Fibroblast of lung (primary cell): ENCODE data around the gene NXN. TPM values are rescaled to one million over a fixed set of nuclear protein-coding genes. Genes with fewer than 3 reads are reported as not detected.
"Not testable (repeated sequence)": the region's sequence is repeated elsewhere in the genome, so short reads cannot be mapped to it uniquely, and the experiment has no call there.

ENCODE experiments used
- DNase-seq, 2 donors: peaks; one replicate each; pipeline versions ENCODE4 v3.0.0 to v3.0.0-alpha.2; 2010; ENCODE audit warnings: low read depth in 2 of 2
- H2AFZ ChIP-seq: 2 replicates; pipeline ENCODE4 v1.5.1; 2012; ENCODE audit warnings: low read length, control low read depth, inconsistent platforms
- H3K27ac ChIP-seq: 2 replicates; pipeline ENCODE4 v1.5.1; 2011; ENCODE audit warnings: low read length, control low read depth; ENCODE audit not compliant: insufficient read depth
- H3K27me3 ChIP-seq: 2 replicates; pipeline ENCODE4 v1.5.1; 2011; ENCODE audit warnings: mild to moderate bottlenecking, low read length; ENCODE audit not compliant: control insufficient read depth, insufficient read depth
- H3K36me3 ChIP-seq: 2 replicates; pipeline ENCODE4 v1.5.1; 2011; ENCODE audit warnings: low read length; ENCODE audit not compliant: control insufficient read depth, insufficient read depth
- H3K4me1 ChIP-seq: 2 replicates; pipeline ENCODE4 v1.5.1; 2011; ENCODE audit warnings: low read length; ENCODE audit not compliant: control insufficient read depth, insufficient read depth; ENCODE audit errors: extremely low read depth
- H3K4me2 ChIP-seq: 2 replicates; pipeline ENCODE4 v1.5.1; 2011; ENCODE audit warnings: low read length, control low read depth; ENCODE audit not compliant: insufficient read depth; ENCODE audit errors: extremely low read depth
- H3K4me3 ChIP-seq, 4 experiments: fragments of 200-600 bp in 1 of 4; sonication (generic) in 1 of 4; replicated peaks in 1 of 4; 2 replicates each; pipeline ENCODE4 v1.5.1; 2011 to 2016; ENCODE audit warnings: low read length in 4 of 4, low read depth in 3 of 4, mild to moderate bottlenecking in 3 of 4, control low read depth in 2 of 4, inconsistent platforms in 1 of 4, mixed read lengths in 1 of 4; ENCODE audit not compliant: insufficient read depth in 1 of 4; ENCODE audit errors: control extremely low read depth in 1 of 4
- H3K79me2 ChIP-seq: 2 replicates; pipeline ENCODE4 v1.5.1; 2012; ENCODE audit warnings: mild to moderate bottlenecking, low read length, inconsistent platforms; ENCODE audit not compliant: control insufficient read depth, insufficient read depth
- H3K9ac ChIP-seq: 2 replicates; pipeline ENCODE4 v1.5.1; 2011; ENCODE audit warnings: mild to moderate bottlenecking, low read length, control low read depth; ENCODE audit not compliant: insufficient read depth
- H3K9me3 ChIP-seq: 2 replicates; pipeline ENCODE4 v1.5.1; 2012; ENCODE audit warnings: low read depth, low read length; ENCODE audit not compliant: control insufficient read depth, insufficient read depth
- H4K20me1 ChIP-seq: 2 replicates; pipeline ENCODE4 v1.5.1; 2011; ENCODE audit warnings: low read length; ENCODE audit not compliant: control insufficient read depth, insufficient read depth; ENCODE audit errors: extremely low read depth
- CTCF ChIP-seq, 2 donors: IDR thresholded peaks in 1 of 2; conservative IDR thresholded peaks in 1 of 2; 1 replicate in 1 of 2; 2 replicates in 1 of 2; pipeline ENCODE4 v1.5.1; 2011 to 2012; ENCODE audit warnings: low read length in 2 of 2, control low read depth in 1 of 2, inconsistent platforms in 1 of 2, low read depth in 1 of 2, mild to moderate bottlenecking in 1 of 2
- EZH2 ChIP-seq: IDR thresholded peaks from 2 replicates; pipeline ENCODE4 v1.5.1; 2012; ENCODE audit warnings: low read length, control low read depth, mild to moderate bottlenecking; ENCODE audit errors: missing control alignments
- polyA plus RNA-seq, 2 donors: library from polyadenylated mRNA; depleted of rRNA in 1 of 2; stranded (reverse) in 1 of 2; unstranded in 1 of 2; fragments of >200 nt; gene quantifications; 2 replicates each; pipeline ENCODE4 v1.2.1, GENCODE V29; 2011 to 2012; ENCODE audit warnings: missing spikeins in 1 of 2
- total RNA-seq: library from RNA; depleted of rRNA; stranded (reverse); fragments of >200 nt; gene quantifications from 2 replicates; pipeline ENCODE4 v1.2.1, GENCODE V29; 2014

NXN gene
- total and polyA plus RNA-seq, 2 donors (not counting 1 experiment from before 2014, with no cell fraction given): 38.5 to 53.8 TPM

- H3K27me3 ChIP-seq: no peaks in the 10 kb centered on the region
- no peaks in the 10 kb centered on the region for H3K4me1 ChIP-seq
- no peak overlapping the region for H3K9ac ChIP-seq
- H4K20me1 ChIP-seq: no peaks in the 10 kb centered on the region
- no peak overlapping the region for H3K4me2 ChIP-seq
- H3K27ac ChIP-seq: no peak overlapping the region
- H3K9me3 ChIP-seq: no peaks in the 10 kb centered on the region
- H2AFZ ChIP-seq: no peak overlapping the region
- DNase-seq: peak in 1 of 2 donors; percentile 24
- TF ChIP-seq CTCF (conservative IDR thresholded peaks at IDR 0.05 in 1 of 2, IDR thresholded peaks at IDR 0.05 in 1 of 2; ENCODE audit: low read depth in 1 of 2, low read length in 2 of 2): no peak
- no peak for TF ChIP-seq EZH2
- H3K36me3 ChIP-seq: peaks cover 22% of the 10 kb centered on the region
- no peak overlapping the region for H3K4me3 ChIP-seq
- H3K79me2 ChIP-seq: peaks cover 2% of the 10 kb centered on the region
These were observed 190.3 kb downstream of the NXN start for GRCh38 chr17:789160-789840.

GRCh38 chr17:788551-788950, 191.0 kb downstream of the NXN start:
- Histone ChIP-seq H3K4me2 (no peak overlapping the region), H3K79me2 (peaks cover 9% of the 10 kb centered on the region), H3K36me3 (peaks cover 22% of the 10 kb centered on the region), H2AFZ (no peak overlapping the region), H3K9me3 (no peaks in the 10 kb centered on the region), H3K27ac (no peak overlapping the region), H3K9ac (no peak overlapping the region), H4K20me1 (no peaks in the 10 kb centered on the region), H3K27me3 (no peaks in the 10 kb centered on the region), H3K4me1 (no peaks in the 10 kb centered on the region), H3K4me3 (no peak overlapping the region)
- DNase-seq: no peak
- TF ChIP-seq EZH2 (no peak), CTCF (conservative IDR thresholded peaks at IDR 0.05 in 1 of 2, IDR thresholded peaks at IDR 0.05 in 1 of 2; ENCODE audit: low read depth in 1 of 2, low read length in 2 of 2) (no peak)

- no peak for DNase-seq
- no peak overlapping the region for H3K4me3 ChIP-seq
- no peak overlapping the region for H3K9ac ChIP-seq
- H3K27me3 ChIP-seq: no peaks in the 10 kb centered on the region
- H2AFZ ChIP-seq: no peak overlapping the region
- peaks cover 16% of the 10 kb centered on the region for H3K79me2 ChIP-seq
- no peak for TF ChIP-seq CTCF (conservative IDR thresholded peaks at IDR 0.05 in 1 of 2, IDR thresholded peaks at IDR 0.05 in 1 of 2; ENCODE audit: low read depth in 1 of 2, low read length in 2 of 2)
- no peak for TF ChIP-seq EZH2
- H4K20me1 ChIP-seq: no peaks in the 10 kb centered on the region
- H3K9me3 ChIP-seq: no peaks in the 10 kb centered on the region
- peaks cover 21% of the 10 kb centered on the region for H3K36me3 ChIP-seq
- H3K4me2 ChIP-seq: no peak overlapping the region
- no peaks in the 10 kb centered on the region for H3K4me1 ChIP-seq
- no peak overlapping the region for H3K27ac ChIP-seq
These were observed 191.8 kb downstream of the NXN start for GRCh38 chr17:787641-788221.

GRCh38 chr17:785901-786300, 193.7 kb downstream of the NXN start:
- not testable (repeated sequence) for H3K27ac ChIP-seq, H3K4me2 ChIP-seq, H3K4me1 ChIP-seq, H3K27me3 ChIP-seq, H2AFZ ChIP-seq, DNase-seq, H3K9ac ChIP-seq, H3K4me3 ChIP-seq, H4K20me1 ChIP-seq, H3K9me3 ChIP-seq
- Histone ChIP-seq H3K36me3 (peaks cover 14% of the 10 kb centered on the region), H3K79me2 (peaks cover 32% of the 10 kb centered on the region)
